GM23338 (cell line): ENCODE results near the gene JOSD1.

Experiments
- CTCF ChIP-seq, 2 experiments: fragments of 200-600 bp in 1 of 2; sonication (generic) in 1 of 2; conservative IDR thresholded peaks; 2 replicates each; pipeline versions ENCODE4 v1.5.1 to v1.6.1; 2016 to 2017; ENCODE audit warnings: antibody characterized with exemption in 2 of 2, low read depth in 2 of 2, mild to moderate bottlenecking in 2 of 2, moderate library complexity in 1 of 2
- EZH2 ChIP-seq: fragments of 200-600 bp; sonication (generic); IDR thresholded peaks from one replicate; pipeline ENCODE4 v1.8.0; 2017; ENCODE audit warnings: antibody characterized with exemption, mild to moderate bottlenecking, low read depth; ENCODE audit not compliant: unreplicated experiment

- TF ChIP-seq CTCF (conservative IDR thresholded peaks at IDR 0.05; ENCODE audit: low read depth in 2 of 2), result no peak
- no peak for TF ChIP-seq EZH2
These were observed 10.1 kb upstream of the JOSD1 start for GRCh38 chr22:38710866-38711265.
